ENCODE results near the gene RBM19.
A peak's percentile ranks its signal among the peaks of the same experiment; 100 is the strongest.

The RBM19 gene

GRCh38 chr12:113874999-113875561 lies 91.0 kb downstream of the RBM19 start:
- DNase-seq (ENCODE audit: low read depth, low spot score) = no peak
- no peak overlapping the region for H3K4me3 ChIP-seq (ENCODE audit: low read length)

DNA sequence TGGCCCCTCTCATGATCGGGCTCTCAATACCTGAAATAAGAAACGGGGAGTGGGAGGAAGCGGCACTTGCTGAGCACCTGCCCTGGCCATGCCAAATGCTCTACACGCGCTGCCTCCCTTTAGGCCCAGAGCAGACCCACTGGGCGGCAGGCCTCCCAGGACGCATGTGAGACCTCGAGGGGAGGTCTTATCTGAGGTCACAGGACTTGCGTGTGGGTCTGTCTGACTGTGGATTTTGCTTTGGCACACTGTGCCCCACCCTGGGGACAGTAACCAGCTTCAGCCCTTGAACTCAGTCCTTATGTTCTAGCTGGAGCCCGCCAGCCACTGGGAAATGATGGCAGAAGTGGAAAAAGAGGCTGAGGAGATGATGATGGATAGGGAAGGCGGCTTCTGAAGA lies 91.8 kb downstream of the RBM19 start:
- H3K4me3 ChIP-seq (ENCODE audit: low read length) = no peak overlapping the region

DNA sequence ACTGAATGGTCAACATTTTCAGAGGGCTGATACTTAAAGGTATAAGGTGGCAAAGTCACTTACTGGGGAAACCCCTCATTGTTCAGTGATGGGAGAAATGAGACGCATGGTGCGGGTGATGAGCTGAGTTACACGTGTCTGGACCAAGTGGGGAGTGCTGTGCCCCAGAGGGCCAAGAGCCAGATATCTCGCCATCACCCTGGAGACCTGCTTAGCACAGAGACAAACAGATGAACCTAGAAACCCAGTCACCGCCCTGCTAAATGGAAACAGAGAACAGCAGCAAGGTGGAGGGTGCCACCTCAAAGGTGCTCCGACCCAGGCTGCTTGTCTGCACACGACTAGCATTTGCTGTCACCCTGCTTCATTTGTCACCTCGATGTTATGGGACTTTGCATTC lies 92.4 kb downstream of the RBM19 start:
- DNase-seq (ENCODE audit: low read depth, low spot score) = no peak
- no peak overlapping the region for H3K4me3 ChIP-seq (ENCODE audit: low read length)

More for the DNA sequence above, 91.8 kb downstream of the RBM19 start:
- DNase-seq (ENCODE audit: low read depth, low spot score) = no peak

DNA sequence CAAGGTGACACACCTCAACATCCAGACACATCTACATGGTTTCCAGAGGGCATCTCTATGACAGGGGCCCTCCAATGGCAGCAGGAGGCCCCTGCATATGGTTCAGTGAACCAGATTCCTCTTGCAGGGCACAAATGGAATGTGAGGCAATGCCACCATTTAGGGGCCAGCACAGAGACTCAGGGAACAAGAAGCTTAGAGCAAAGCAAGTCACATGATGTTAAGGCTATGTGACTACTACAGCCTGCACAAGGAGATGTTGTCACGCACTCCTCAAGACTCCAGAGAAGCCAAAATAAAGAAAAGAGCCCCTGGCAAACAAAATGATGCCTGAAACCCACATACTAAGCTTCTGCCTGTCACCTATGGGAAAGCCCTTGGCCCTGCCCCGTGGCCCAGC lies 95.2 kb downstream of the RBM19 start:
- DNase-seq (ENCODE audit: low read depth, low spot score) = no peak
- no peak overlapping the region for H3K4me3 ChIP-seq (ENCODE audit: low read length)

GRCh38 chr12:113870035-113870434 lies 96.1 kb downstream of the RBM19 start:
- H3K4me3 ChIP-seq (ENCODE audit: low read length) = no peak overlapping the region
- DNase-seq (ENCODE audit: low read depth, low spot score) = no peak

DNA sequence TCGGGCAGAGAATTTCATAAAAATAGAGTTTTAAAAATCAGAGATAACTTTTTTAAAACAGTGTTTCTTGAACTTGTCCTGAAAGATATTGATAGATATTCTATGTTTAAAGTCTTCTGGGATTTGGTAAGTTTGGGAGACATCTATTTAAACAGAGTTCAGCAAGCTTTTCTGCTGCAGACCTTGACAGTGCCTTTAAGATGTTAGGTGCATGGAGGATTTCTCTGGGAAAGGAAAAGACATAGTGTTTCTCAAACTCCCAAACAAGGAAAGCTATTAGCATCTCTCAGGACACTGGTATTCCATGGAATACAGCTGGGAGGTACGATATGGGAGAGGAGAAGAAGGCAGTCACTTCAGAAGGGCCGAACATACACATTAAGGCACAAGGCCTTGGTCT lies 97.8 kb downstream of the RBM19 start:
- no peak overlapping the region for H3K4me3 ChIP-seq (ENCODE audit: low read length)
- DNase-seq (ENCODE audit: low read depth, low spot score) = no peak

DNA sequence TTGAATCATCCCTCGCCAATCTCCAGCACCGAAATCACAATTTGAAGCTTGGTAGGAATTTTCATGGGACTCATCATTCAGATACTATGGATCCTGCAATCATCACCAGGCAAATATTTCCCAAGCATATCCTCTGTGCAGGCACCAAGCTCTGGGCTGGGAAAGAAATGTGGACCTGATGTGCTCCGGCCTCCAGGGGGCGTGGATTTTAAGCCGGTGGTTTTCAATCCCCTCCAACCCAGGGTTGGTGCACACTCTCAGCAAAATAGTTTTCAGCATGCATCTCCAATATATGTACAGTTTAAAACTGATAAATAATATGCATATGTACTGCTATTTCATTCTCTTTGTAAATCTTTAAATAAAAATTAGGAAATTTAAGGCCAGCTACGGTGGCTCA lies 98.9 kb downstream of the RBM19 start:
- no peak overlapping the region for H3K4me3 ChIP-seq (ENCODE audit: low read length)
- DNase-seq (ENCODE audit: low read depth, low spot score) = no peak

- H3K4me3 ChIP-seq (ENCODE audit: low read length) = no peak overlapping the region
- no peak for DNase-seq (ENCODE audit: low read depth, low spot score)
Observed at GRCh38 chr12:113866496-113866895, 99.6 kb downstream of the RBM19 start.

DNA sequence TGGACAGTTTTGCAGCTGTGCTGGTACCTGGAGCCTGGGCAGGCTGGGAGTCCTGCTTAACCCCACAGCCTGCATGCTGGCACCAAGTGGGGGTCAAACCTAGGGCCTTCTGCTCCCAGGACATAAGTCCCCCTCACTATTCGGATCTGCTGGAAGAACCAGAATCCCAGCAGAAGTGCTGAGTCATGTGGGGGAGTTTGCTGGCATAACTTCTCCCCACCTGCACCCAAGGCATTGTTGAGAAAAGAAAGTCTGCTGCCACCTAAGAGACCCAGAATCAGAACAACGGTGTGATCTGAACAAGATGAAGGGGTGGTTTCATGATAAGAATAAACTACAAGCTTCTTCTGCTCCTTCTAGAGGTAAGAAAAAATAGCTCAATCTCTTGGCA lies 102.7 kb downstream of the RBM19 start:
- no peak overlapping the region for H3K4me3 ChIP-seq (ENCODE audit: low read length)
- no peak for DNase-seq (ENCODE audit: low read depth, low spot score)

DNA sequence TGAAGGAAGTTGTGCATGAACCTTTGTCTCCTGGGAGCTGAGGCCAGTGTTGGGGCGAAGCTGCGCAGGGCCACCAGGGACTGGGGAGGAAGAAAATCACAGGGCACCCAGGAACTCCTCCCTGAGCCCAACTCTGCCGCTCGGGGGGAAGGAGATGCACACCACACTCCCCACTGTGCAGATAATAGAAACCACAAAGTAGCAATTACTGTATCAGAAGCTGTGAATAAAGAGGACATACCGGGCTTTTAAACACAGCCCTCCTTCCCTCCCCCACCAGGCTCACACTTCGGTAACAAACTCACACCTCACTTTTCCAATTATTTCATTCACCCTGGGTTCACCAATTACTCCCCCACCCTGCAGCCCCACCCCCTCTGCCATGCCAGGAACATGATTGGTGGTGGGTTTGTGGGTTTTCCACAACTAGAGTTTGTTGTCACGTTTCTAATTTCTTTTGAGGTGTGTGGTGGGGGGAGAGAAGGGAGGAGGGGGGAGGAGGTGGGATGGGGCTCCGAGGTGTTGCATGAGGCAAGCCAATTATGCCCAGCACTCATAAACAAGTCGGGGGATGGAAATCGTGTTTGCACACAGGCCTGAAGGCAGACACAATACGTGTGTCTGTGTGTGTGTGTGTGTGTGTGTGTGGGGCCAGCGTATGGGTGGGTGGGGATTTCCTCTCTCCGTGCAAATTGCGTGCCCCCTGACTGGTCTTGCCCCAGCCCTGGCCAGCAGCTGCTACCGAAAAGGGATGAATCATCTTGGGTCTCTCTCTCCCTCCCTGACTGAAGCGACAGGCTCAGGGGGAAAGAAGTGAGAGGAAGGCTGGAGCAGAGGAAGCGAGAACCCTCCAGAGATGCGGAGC lies 103.3 kb downstream of the RBM19 start:
- DNase-seq (ENCODE audit: low read depth, low spot score) = peak; percentile 34
- no peak overlapping the region for H3K4me3 ChIP-seq (ENCODE audit: low read length)

DNA sequence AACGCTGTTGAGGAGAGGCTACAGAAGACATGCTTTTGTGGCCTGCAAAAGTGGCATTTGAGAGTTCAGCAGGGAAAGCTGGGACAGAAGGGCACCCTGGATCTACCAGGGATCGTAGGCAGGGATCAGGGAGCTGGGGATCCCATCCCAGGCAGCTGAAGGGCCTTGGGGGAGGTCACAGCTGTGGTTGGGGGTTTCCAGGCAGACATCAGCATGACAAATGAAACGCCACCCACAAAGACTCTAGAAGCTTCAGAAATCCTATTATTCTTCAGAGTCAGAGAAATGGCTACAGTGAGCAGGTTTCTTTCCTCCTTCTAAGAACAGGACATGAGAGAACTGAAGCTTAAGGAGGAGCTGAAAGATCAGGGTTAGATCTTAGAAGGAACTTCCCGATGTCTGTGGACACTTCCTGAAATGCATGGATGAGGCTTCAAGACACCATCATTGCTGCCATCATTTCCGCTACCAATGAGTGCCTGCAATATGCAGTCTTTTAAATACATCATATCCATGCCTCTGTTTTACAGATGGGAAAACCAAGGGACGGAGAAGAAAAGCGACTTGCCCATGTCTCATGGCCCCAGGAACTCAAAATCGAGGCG lies 104.3 kb downstream of the RBM19 start:
- no peak for DNase-seq (ENCODE audit: low read depth, low spot score)
- H3K4me3 ChIP-seq (ENCODE audit: low read length) = no peak overlapping the region

- DNase-seq (ENCODE audit: low read depth, low spot score) = no peak
- no peak overlapping the region for H3K4me3 ChIP-seq (ENCODE audit: low read length)
Observed at GRCh38 chr12:113860950-113861349, 105.2 kb downstream of the RBM19 start.

DNA sequence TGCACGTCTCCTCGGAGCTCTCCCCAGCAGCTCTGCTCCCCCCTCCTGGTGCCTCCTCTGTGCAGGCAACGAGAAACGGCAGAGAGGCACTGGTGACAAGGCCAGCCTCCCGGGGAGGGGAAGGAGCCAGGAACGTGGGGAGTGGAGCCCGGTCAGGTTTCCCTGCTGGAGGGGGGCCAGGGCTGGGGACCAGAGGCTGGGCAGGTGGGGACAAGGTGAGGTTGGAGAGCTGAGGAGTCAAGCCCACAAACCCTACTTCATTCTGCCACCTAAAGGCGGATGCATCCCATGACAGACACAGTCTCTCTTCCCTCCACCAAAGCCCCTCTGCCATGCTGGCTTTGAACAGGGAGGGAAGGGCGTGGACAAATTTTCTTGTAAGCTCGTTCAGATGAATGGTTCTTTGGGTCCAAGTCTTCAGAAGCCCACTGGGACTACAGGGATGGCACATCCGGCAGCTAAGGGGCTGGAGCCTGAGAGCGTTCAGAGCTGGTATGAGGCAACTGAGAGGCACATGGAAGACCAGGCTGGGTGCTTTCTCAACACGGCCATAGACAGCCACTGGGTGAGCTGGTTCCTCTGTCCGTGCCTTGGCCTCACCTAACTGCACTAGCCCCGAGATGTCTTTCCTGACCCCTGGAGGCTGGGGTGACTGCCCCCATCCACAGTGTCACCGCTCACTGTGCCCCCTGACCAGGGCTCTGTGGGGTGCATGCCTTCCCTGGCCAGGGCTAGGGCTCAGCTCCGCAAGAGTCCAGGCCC lies 105.9 kb downstream of the RBM19 start:
- DNase-seq (ENCODE audit: low read depth, low spot score) = no peak
- H3K4me3 ChIP-seq (ENCODE audit: low read length) = no peak overlapping the region

DNA sequence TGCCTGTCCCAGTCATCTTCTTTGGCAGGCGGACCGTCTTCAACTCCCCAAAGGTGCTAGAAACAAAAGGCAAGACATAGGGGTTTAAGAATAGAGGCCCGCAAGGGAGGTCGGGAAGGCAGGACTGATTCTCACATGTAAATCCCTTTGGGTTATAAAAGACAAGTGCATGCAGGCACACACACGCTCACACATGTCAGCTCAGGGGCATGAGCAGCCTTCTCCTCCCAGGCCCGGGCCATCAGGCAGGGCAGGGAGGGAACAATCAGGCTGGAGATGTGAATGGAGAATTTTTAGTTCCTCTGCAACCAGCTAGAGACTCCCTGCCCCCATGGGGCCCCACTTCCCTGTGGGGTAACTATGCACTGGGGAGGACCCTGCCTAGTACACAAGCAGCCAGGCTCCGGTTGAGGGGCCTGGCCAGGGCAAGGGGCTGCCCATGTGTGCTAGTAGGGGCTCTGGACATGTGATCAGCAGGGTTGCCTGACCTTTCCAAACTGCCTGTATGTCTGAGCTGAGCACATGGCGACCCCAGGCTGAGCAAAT lies 107.2 kb downstream of the RBM19 start:
- DNase-seq (ENCODE audit: low read depth, low spot score) = no peak
- no peak overlapping the region for H3K4me3 ChIP-seq (ENCODE audit: low read length)

DNA sequence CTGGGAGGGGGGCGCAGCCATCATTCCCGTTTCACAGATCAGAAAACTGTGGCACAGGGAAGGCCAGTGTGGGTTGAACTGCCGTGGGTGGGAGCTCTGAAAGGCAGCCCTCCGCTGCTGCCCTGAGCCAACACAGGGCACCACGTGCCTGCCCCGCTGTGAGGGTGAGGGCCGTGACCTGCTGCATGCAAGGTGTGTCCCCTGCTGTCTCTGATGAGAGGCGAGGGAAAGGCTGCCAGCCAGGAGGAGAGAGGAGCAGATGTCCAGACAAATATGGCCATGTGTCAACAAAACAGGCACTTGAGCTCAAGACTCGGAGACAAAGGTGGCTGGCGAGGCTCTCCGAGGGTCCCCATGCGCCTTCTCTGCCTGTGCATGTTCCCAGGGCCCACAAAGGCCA lies 108.8 kb downstream of the RBM19 start:
- DNase-seq (ENCODE audit: low read depth, low spot score) = no peak

DNA sequence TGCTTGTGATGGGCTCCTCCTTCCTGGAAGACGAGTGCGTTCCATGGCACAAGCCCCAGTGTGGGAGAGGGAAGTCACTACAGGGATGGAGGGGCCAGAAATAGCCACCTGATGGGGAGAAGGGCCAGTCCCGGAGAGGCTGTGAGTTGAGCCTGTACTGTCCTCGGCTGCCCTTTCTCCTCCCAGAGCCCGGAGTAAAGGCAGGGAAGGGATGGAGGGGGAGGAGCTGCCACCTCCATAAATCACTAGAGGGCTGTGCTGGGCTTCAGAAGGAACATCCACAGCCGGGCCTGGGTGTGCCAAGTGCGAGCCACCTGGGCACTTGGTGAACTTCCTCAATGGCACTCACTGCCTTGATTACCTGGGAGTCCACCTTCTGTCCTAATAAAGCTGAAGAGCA lies 110.1 kb downstream of the RBM19 start:
- no peak overlapping the region for H3K4me3 ChIP-seq (ENCODE audit: low read length)
- DNase-seq (ENCODE audit: low read depth, low spot score) = no peak

More for the DNA sequence above, 108.8 kb downstream of the RBM19 start:
- no peak overlapping the region for H3K4me3 ChIP-seq (ENCODE audit: low read length)

GRCh38 chr12:113854385-113855142 lies 111.6 kb downstream of the RBM19 start:
- no peak for DNase-seq (ENCODE audit: low read depth, low spot score)
- no peak overlapping the region for H3K4me3 ChIP-seq (ENCODE audit: low read length)

DNA sequence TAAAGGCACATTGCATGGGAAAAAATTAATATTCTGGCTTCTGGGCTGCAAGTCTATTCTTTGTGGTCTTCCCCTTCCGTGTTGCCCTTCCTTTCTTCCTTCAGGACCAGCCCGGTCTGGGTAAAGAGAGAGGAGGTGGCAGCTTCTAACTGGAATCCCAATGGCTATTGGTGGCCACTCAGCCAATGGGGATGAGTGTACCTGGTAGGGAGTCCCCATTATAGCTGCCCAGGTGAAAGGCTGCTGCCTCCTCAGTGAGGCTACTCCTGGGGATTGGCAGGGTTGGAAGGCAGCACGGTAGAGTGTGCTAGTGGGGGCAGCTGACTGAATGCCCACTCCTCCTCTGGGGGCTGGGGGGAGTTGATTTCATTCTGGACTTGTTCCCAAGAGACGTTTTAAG lies 112.6 kb downstream of the RBM19 start:
- DNase-seq (ENCODE audit: low read depth, low spot score) = no peak

More for the DNA sequence above, 112.6 kb downstream of the RBM19 start:
- no peak overlapping the region for H3K4me3 ChIP-seq (ENCODE audit: low read length)

Data from Jurkat, Clone E6-1 (cell line).